HepG2 (cell line): ENCODE data around the gene SLC13A3. TPM values are rescaled to one million over a fixed set of nuclear protein-coding genes. Genes with fewer than 3 reads are reported as not detected.

Experiments used
- ARHGAP35 ChIP-seq: sonication (generic); formaldehyde crosslinking; IDR thresholded peaks from 2 replicates; pipeline ENCODE4 v1.9.0; 2022; ENCODE audit warnings: mild to moderate bottlenecking, inconsistent platforms, moderate library complexity, missing genetic modification reagents, borderline replicate concordance
- CENPT ChIP-seq: sonication (generic); formaldehyde crosslinking; IDR thresholded peaks from 2 replicates; pipeline ENCODE4 v1.8.0; 2022; ENCODE audit warnings: low read depth, mild to moderate bottlenecking, moderate library complexity, missing genetic modification reagents
- CERS6 ChIP-seq: sonication (generic); formaldehyde crosslinking; IDR thresholded peaks from 2 replicates; pipeline ENCODE4 v1.5.0; 2020; ENCODE audit warnings: missing genetic modification reagents
- MEF2D ChIP-seq: sonication (generic); formaldehyde crosslinking; IDR thresholded peaks from 2 replicates; pipeline ENCODE4 v1.5.1; 2020; ENCODE audit warnings: mild to moderate bottlenecking, missing genetic modification reagents
- NFRKB ChIP-seq: fragments of 450-650 bp; IDR thresholded peaks from 2 replicates; pipeline ENCODE4 v1.6.1; 2017
- PCBP1 ChIP-seq: fragments of 200-400 bp; formaldehyde crosslinking; IDR thresholded peaks from 2 replicates; pipeline ENCODE4 v1.6.1; 2017; ENCODE audit warnings: mild to moderate bottlenecking, low read depth, low read length, borderline replicate concordance
- POLR2AphosphoS2 ChIP-seq: IDR thresholded peaks from 2 replicates; pipeline ENCODE4 v1.6.1; 2011; ENCODE audit warnings: low read depth, low read length, improper control_type of control experiment
- RAD21 ChIP-seq: fragments of 450-650 bp; formaldehyde crosslinking; IDR thresholded peaks from 2 replicates; pipeline ENCODE4 v1.5.0; 2020; ENCODE audit warnings: mild to moderate bottlenecking
- RFX5 ChIP-seq: IDR thresholded peaks from 2 replicates; pipeline ENCODE4 v1.6.1; 2011; ENCODE audit warnings: low read depth, low read length, improper control_type of control experiment
- SMARCE1 ChIP-seq: fragments of 450-650 bp; IDR thresholded peaks from 2 replicates; pipeline ENCODE4 v1.6.1; 2017; ENCODE audit warnings: borderline replicate concordance
- TCF7L2 ChIP-seq: IDR thresholded peaks from 2 replicates; pipeline ENCODE4 v1.6.1; 2011; ENCODE audit warnings: mild to moderate bottlenecking, low read depth, low read length, moderate library complexity
- TFDP1 ChIP-seq: IDR thresholded peaks from 2 replicates; pipeline ENCODE4 v1.6.1; 2016; ENCODE audit warnings: missing compliant biosample characterization, missing genetic modification reagents, borderline replicate concordance
- THRA ChIP-seq: sonication (generic); formaldehyde crosslinking; IDR thresholded peaks from 2 replicates; pipeline ENCODE4 v1.4.0; 2020; ENCODE audit warnings: missing genetic modification reagents, borderline replicate concordance
- ZBTB3 ChIP-seq: sonication (generic); formaldehyde crosslinking; IDR thresholded peaks from 2 replicates; pipeline ENCODE4 v1.4.0; 2020; ENCODE audit warnings: low read depth, mild to moderate bottlenecking, moderate library complexity, missing genetic modification reagents, borderline replicate concordance
- ZFP1 ChIP-seq: IDR thresholded peaks from 2 replicates; pipeline ENCODE4 v1.6.1; 2016
- ZMYM3 ChIP-seq: sonication (generic); formaldehyde crosslinking; IDR thresholded peaks from 2 replicates; pipeline ENCODE4 v1.5.1; 2020; ENCODE audit warnings: mild to moderate bottlenecking, missing genetic modification reagents
- ZNF275 ChIP-seq: sonication (generic); formaldehyde crosslinking; IDR thresholded peaks from 2 replicates; pipeline ENCODE4 v1.8.0; 2022; ENCODE audit warnings: missing genetic modification reagents, mild to moderate bottlenecking, inconsistent platforms, borderline replicate concordance
- ZNF280B ChIP-seq: sonication (generic); formaldehyde crosslinking; IDR thresholded peaks from 2 replicates; pipeline ENCODE4 v1.5.0; 2020; ENCODE audit warnings: missing genetic modification reagents, mild to moderate bottlenecking, borderline replicate concordance
- ZNF331 ChIP-seq: sonication (generic); formaldehyde crosslinking; IDR thresholded peaks from 2 replicates; pipeline ENCODE4 v1.4.0; 2020; ENCODE audit warnings: missing genetic modification reagents
- ZNF589 ChIP-seq: sonication (generic); formaldehyde crosslinking; conservative IDR thresholded peaks from 2 replicates; pipeline ENCODE4 v1.8.0; 2022; ENCODE audit warnings: mild to moderate bottlenecking, moderate library complexity, missing genetic modification reagents
- ZNF776 ChIP-seq: sonication (generic); formaldehyde crosslinking; IDR thresholded peaks from 2 replicates; pipeline ENCODE4 v1.4.0; 2020; ENCODE audit warnings: mild to moderate bottlenecking, missing genetic modification reagents
- ZNF839 ChIP-seq: sonication (generic); formaldehyde crosslinking; IDR thresholded peaks from 2 replicates; pipeline ENCODE4 v1.4.0; 2020; ENCODE audit warnings: missing genetic modification reagents, mild to moderate bottlenecking, borderline replicate concordance
- ZNF850 ChIP-seq: sonication (generic); formaldehyde crosslinking; conservative IDR thresholded peaks from 2 replicates; pipeline ENCODE4 v1.9.0; 2021; ENCODE audit warnings: mild to moderate bottlenecking, missing genetic modification reagents
- polyA plus RNA-seq, 8 experiments: library from polyadenylated mRNA; depleted of rRNA in 3 of 8; stranded (reverse) in 7 of 8; unstranded in 1 of 8; fragments of >200 nt; fragmentation: Illumina TruSeq in 4 of 8; extraction: Trizol in 4 of 8; gene quantifications; 2 replicates each; pipeline versions ENCODE4 v1.2.1 to v1.2.3, GENCODE V29; 2011 to 2016; ENCODE audit warnings: low read depth in 4 of 8, missing spikeins in 1 of 8, mixed read lengths in 1 of 8; ENCODE audit not compliant: insufficient read depth in 1 of 8
- total RNA-seq, 5 experiments: library from RNA; depleted of rRNA; stranded (reverse); fragments of >200 nt; fragmentation: Illumina TruSeq; extraction: Trizol; gene quantifications; 2 replicates each; pipeline ENCODE4 v1.2.3, GENCODE V29; 2016; ENCODE audit warnings: low read depth in 1 of 5

The SLC13A3 gene
- total and polyA plus RNA-seq, 2 of the 13 experiments (the other 11 are each of a cell fraction or from before 2014, with no cell fraction given), result 66.5 to 76.0 TPM

- TF ChIP-seq CERS6 (CRISPR knock-in tag) (no peak), ZNF850 (CRISPR knock-in tag) (no peak), RAD21 (CRISPR knock-in tag) (no peak), ZNF331 (CRISPR knock-in tag) (no peak), SMARCE1 (no peak), THRA (CRISPR knock-in tag) (no peak), ZNF589 (CRISPR knock-in tag) (no peak), TCF7L2 (no peak), ZMYM3 (CRISPR knock-in tag) (no peak), ZNF776 (CRISPR knock-in tag) (no peak), ZNF839 (CRISPR knock-in tag) (no peak), PCBP1 (no peak), ARHGAP35 (no peak), ZFP1 (CRISPR knock-in tag) (no peak), CENPT (CRISPR knock-in tag) (no peak), ZBTB3 (CRISPR knock-in tag) (0 out of 2 replicates have a peak, but pooled peaks have one; percentile 80), MEF2D (CRISPR knock-in tag) (no peak), NFRKB (no peak), POLR2AphosphoS2 (no peak), TFDP1 (CRISPR knock-in tag) (no peak), ZNF275 (CRISPR knock-in tag) (no peak), ZNF280B (CRISPR knock-in tag) (no peak), RFX5 (no peak)
Measured at GRCh38 chr20:46607849-46608497, 43.3 kb downstream of the SLC13A3 start (continued).
